GM21526 (cell line): Measurements from ENCODE around the gene CD300LD.
"Not testable (repeated sequence)": the region's sequence is repeated elsewhere in the genome, so short reads cannot be mapped to it uniquely, and the experiment has no call there.

Source experiments
- ATAC-seq: cut with Tn5 transposase; IDR thresholded peaks from one replicate; pipeline ENCODE4 v1.9.1; 2021; ENCODE audit warnings: moderate library complexity; ENCODE audit not compliant: unreplicated experiment, low FRiP score

The CD300LD gene

DNA sequence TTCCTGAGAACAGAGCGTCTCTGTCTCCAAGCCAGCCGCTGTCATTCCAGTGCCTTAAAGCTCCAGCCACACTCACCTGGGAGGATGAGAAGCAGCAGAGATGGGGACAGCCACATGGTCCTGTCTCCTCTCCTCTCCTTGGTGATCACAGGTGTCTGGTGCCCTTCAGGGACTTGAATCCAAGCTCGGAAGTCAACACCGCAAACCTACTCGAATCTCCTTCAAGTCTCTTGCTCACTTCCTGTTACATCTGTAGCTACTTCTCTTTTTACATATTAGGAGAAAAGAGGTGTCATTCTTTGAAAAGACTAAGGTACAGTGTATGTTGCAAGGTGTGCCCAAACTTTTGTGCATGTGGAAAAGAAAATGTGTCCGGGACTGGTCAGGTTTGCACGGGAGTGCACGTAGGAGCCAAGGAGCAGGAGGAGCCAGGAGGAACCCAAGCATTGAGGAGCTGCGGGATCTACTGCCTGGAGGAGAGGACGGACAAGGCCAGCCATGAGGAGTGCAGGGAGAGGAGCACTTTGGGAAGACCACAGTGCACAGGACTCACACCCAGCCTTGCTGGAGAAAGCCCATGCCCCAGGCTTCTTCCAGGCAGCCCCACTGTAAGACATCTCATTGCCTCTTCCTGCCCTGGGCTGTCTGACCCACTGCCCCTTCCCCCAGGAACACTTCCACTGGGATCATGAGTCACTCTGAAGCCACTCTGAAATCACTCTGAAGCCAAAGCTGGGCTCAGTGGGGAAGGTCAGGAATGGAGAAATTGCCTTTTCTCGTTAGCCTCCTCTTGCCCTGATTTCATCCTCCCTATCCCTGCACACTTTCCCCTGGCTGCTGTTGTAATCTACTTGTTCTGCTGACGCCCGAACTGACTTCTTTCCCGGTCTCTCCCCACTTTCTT, at the start of gene CD300LD:
TSS of gene CD300LD (minus strand) at position 197 of the 904 bp plus-strand sequence. CDS start at position 116, 81 bp downstream.
- no peak for ATAC-seq

DNA sequence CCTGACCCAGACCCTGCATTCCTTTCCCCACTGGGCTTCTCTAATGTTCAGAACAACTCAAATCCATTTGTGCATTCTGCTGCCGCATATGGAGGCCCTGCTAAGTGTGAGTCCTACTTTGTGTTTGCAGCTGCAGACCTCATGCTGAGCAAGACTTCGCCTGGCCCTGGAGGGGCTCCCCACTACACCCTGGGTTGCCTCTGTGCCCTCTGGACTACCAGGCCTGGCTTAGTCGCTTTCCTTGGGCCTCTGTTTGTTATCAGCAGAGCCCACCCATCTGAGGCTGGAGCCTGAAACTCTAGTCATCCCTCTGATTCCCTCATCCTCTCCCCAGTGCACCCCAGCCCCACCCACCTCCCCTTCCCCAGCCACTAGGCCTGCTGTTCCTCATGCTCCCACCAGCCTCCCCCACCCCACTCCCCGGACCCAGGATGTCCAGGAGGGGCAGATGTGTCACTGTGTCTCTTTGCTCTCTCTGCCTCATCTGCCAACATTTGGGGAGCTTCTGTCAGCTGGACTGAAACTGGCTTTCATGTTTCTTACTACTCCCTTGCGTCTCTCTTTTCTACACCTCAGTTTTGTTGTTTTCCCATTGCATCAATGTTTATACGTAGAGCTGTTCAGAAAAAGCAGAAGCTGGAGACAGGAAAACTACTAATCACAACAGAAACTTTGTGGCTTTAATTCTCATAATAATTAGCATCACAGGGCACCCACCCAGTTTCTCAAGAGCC, 49.3 kb upstream of the CD300LD start:
- ATAC-seq = no peak

DNA sequence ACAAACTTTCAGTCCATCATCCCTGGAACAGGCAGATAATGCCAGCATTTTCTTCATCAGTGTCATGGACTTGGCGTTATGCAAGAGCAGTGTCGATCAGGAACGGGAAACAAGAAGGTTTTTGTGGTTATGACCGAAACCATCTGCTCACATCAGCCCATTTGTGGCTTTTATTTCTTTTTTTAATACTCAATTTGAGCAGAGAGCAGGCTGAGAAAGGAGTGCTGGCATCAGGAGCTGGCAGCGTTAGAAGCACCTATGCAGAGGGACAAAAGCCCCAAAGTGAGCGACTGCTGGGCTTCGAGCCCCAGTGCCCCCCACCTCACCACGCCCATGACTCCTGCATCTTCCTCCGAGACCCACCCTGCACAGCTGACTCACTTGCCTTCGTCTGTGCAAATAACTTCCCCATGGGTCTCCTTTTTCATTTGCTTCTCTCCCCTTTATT, 47.6 kb upstream of the CD300LD start:
- no peak for ATAC-seq

DNA sequence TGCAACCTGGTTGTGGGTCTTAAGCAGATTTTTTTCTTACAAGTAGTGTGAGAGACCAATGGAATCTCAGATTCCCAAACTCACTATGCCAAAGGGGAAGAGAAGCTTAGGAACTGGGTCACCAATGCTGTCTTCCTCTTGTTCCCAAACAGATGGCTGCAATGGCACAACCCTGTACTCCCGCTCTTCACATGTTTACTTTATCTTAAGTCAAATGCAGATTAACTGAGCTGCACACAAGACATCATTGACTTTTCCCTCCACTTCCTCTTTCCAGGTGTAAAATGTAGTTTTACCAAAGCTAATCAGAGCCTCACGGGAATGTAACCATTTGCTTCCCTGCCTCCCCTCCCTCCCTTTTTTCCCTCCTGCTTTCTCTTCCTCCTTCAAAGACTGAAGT, 45.8 kb upstream of the CD300LD start:
- no peak for ATAC-seq

DNA sequence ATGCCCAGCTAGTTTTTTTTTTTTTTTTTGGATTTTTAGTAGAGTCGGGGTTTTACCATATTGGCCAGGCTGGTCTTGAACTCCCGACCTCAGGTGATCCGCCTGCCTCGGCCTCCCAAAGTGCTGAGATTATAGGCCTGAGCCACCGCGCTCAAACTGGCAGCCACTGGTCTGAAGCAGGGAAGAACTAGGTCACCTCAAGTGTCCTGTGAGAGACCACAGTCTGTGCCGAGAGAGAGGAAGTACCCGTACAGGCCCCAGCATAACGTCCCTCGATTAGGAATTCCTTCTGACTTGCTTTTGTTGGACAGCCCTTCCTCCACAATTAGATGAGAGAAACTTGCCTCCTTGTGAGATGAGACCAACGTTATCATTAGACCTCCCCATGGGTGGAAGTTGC, 45.2 kb upstream of the CD300LD start:
- ATAC-seq = no peak

DNA sequence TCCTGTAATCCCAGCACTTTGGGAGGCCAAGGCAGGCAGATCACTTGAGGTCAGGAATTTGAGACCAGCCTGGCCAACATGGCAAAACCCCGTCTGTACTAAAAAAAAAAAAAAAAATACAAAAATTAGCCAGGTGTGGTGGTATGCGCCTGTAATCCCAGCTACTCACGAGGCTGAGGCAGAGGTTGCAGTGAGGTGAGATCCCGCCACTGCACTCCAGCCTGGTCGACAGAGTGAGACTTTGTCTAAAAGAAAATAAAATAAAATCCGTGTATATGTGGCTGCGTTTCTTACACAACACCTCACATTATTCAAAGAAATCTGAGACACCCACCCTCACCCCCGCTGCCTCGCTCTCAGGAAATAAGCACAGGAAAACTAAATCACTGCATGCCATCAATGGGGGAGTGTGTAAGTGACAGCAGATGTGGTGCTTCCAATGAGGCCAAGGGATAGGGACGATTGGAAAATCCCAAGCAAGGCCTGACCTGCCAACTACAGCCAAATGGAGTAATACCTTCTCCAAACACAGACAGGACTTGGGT, 44.5 kb upstream of the CD300LD start:
- ATAC-seq = not testable (repeated sequence)

DNA sequence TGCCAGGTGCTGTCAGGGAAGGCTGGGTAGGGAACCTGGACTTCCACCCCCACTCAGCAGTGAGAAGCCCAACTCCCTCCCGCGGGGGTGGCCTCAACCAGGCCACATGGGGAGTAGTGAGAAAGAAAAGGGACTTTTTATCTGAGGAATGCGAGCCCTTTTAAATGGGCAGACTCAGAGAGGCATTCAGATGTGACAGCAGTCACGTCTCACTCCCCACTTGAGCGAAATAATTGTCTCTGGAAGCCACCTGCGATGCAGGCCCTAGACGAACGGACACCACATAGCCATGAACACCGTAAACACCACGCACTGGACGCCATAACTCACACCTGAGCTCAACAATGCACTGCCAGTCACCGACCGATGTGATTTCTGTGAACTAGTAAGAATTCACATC, 43.3 kb upstream of the CD300LD start:
- no peak for ATAC-seq

DNA sequence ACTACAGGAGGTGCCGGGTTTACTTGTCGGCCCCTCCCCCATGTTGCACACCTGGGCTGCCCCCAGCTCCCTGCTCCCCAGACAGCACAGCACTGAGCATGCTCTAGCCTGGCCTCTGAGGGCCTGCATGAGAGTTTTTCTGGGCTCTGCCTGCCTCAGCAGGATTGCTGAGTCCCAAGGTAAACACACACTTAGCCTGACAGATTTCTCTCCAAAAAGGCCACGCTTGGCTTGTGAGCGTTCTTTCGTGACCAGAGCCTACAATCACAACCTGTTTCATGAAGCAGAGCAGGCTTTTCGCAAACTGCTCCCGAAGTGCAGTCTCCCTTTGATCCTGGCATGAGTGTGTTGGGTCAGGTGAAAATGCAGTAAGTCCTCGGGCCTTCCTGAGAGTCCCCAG, 41.2 kb upstream of the CD300LD start:
- ATAC-seq = no peak

DNA sequence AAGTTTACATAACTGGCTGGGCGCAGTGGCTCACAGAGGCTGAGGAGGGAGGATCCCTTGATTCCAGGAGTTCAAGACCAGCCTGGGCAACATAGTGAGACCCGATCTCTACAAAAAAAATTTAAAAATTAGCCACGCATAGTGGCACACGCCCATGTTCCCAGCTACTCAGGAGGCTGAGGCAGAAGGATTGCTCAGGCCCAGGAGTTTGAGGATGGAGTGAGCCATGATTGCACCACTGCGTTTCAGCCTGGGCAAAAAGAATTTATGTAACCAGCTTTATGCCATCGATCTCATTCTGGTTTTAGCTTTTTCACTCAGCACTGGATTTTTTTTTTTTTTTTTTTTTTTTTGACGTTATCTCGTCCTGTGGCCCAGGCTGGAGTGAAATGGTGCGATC, 40.5 kb upstream of the CD300LD start:
- ATAC-seq = no peak

DNA sequence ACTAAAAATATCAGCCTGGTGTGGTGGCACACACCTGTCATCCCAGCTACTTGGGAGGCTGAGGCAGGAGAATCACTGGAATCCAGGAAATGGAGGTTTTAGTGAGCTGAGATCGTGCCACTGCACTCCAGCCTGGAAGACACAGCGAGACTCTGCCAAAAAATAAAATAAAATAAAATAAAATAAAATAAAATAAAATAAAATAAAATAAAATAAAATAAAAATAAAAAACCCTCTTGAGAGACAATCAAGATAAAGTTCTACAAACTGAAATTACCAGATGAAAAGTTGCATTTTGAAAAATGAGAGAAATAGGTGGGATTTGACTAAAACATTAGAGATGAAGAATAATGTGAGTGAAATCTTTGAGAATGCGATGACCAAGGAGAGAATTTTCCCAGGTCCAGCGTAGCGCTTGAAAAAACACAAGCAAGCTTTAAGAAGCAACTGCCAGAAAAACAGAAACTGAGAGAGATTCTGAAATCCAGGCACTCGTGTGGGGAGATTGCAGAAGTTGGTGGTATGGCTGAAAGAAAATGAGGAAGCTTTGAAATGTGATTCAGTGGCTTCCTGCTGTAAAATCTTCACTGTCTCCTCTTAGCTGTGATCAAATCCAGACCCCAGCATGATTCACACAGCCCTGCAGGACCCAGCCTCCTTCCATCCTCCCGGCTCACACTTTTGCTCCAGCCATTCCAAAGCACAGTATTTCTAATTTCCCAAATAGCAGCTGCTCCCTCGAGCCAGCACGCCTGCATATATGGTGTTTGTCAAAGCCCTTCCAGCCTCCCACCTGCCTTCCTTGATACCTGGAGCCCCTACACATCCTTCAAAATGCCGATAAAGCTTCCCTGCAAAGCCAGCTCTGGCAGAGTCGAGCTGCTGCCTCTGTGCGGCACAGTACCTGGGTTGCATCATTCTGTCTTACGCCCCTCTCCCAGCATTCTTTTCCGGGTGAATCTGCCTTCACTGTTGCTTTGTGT, 39.7 kb upstream of the CD300LD start:
- no peak for ATAC-seq

DNA sequence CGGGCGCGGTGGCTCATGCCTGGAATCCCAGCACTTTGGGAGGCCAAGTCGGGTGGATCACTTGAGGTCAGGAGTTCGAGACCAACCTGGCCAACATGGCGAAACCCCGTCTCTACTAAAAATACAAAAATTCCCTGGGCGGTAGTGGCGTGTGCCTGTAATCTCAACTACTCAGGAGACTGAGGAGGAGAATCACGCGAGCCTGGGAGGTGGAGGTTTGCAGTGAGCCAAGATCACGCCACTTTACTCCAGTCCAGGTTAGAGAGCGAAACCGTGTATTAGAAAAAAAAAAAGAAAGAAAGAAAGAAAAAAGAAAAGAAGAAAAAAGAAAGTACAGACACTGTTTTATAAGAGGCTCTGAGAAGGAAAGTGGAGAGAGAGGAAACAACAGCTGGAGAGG, 38.2 kb upstream of the CD300LD start:
- not testable (repeated sequence) for ATAC-seq

DNA sequence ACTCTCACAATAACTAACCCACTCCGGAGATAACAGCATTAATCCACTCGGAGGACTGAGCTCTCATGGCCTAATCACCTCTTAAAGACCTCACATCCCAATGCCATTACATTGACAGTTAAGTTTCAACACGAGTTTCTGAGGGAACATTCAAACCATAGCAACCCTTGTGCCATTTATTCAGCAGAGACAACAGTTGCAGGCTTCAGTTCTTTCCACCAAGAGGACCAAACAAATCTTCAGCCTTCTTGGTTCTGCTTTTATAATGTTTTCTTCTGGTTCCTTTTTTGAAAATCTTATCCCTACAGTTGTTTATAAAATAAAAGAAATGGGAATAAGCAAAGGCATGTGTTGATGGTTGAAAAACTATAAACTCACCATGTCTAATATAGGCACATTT, 33.6 kb upstream of the CD300LD start:
- no peak for ATAC-seq

DNA sequence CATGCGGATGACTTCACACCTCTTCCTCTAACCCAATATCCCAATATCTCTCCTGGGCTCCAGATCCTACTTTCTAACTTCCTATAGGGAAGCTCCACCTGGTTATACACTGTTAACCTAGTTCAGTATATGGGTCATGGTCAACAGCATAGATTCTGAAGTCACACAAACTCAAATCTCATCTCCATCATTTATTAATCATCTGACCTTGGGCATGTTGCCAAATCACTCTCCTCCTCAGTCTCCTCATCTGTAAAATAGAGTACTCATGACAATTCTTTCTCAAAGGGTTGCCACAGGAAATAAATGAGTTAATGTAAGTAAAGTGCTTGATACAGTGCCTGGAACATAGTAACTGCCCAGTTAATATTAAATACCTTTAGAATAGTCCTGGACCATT, 32.0 kb upstream of the CD300LD start:
- no peak for ATAC-seq

DNA sequence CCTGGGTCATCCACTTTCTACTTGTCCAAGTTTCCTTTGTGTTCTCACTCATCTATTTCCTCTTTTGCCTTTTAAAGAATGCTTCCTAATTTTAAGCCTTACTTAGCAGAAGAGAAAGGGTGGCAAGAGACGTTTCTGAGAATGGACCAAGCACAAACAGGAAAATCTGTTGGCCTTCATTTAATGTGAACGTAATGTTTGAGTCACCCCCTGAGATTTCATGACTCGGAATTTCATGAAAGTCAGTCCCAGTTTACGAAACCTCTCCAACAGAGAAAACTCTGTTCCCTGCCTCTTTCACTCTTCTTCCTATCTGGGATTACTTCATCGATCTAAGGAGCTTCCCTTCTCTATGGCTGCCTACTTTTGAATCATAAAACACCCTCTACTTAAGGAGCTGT, 31.6 kb upstream of the CD300LD start, which contains the start of gene CD300E:
TSS of gene CD300E (minus strand) at position 46 of the 401 bp plus-strand sequence. CDS start 117 bp downstream, outside the sequence.
- ATAC-seq = no peak

DNA sequence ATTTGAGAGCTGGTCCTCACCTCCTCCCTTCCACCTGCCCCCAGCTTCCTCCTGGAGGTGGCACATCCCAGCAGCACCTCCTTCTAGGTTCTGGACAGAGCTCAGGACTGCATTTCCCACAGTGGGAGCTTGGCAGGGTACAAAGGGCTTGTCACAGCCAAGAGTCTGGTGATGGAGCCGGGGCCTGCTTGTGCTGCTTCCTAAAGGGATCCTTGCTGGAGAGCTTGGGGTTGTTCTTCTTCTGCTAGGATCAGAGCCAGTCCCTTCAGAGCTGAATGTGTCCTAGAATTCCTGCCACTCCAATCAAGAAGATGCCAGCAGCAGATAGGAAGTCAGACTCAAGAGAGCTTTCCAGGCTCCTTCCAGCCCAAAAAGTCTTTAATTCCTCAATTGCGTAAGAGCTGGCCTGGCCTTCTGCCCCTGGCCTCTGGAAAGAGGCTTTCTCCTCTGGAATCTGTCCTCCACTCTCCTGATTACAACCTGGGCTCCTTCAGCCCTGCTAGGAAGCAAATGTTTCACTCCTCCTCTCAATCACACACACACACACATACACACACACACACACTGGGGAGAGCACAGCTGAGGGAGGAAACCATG, 27.1 kb upstream of the CD300LD start:
- ATAC-seq = no peak

DNA sequence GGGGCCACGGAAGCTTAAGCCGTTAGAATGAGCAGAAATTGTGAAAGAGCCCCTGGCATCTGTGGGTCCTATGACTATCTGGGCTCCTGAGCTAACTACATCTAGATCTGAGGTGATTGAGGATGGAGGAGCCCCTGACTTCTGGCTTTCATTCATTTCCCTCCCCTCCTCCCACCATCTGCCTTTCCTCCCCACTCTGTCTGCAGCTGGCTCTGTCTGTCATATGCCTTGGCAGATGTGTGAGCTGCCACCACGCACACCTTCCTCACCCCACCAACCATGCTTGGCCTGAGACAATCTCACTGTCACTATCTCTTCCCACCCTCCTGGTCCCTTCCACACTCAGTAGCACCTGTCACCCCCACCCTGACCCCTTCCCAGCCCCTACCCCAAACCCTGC, 26.4 kb upstream of the CD300LD start:
- ATAC-seq = no peak

DNA sequence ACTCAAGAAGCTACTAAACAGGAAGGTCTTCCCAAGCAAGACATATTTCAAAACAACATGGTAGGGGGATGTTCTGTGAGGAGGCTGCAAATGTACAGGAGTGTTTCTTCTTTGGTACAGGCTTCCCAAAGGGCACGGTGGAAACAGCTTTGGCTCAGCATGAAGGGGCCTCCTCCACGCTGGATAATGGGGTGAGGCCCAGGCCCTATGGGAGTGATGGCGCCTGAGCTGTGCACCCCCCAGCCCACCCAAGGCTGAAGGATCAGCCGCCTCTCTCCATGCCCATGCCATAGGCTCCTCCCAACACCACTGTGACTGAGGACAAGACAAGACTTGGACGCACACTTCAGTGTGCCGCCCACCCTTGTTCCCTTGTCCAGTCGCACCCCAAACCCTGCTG, 24.6 kb upstream of the CD300LD start:
- no peak for ATAC-seq

DNA sequence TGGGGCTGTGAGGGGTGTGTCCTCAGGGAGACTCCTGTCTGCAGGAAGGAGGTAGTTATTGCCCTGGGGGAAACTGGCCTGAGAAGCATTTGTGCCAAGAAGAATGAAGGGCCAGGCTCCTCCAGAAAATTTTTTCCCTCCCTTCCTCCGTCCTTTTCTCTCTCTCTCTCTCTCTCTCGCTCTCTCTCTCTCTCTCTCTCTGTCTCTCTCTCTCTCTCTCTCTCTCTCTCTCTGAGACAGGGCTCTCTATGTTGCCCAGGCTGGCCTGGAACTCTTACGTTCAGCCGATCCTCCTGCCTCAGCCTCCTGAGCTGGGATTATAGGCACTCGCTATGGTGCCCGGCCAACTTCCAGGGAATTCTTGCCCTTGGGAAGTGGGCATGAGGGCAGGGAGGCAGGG, 20.0 kb upstream of the CD300LD start:
- no peak for ATAC-seq

DNA sequence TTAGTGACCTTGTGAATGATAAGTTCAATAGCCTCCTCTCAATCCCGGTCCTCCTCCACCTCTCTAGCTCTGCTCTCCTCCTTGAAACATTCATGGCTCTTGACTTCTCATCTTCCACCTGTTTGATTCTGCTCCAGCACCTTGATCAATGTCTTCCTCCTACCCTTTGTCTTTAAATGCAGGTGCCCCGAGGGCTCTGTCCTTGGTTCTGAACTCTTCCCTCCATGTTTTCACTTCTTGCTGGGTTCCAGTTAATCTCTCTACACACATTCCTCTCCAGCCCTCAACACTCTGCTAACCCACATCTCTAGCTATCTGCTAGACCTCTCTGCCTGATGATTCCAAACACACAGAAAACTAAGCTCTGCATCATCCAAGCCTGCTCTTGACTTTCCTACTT, 18.0 kb upstream of the CD300LD start:
- no peak for ATAC-seq

DNA sequence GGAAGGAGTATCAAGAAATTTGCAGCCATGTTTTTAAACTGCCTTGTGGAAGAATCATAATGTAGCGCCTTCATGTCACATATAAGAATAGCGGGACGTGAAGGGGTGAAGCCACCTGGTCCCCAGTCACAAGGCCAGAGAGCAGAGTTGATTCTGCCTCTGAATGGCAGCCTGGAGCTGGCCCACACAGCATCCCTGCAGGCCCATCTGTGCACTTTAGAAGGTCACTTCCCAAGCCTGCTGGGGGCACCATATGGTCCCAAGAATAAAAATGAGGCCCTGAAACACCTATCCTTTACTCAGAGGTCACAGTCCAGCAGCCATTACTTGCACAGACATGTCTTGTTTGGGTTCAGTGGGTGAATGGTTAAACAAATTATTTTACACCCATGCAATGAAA, 16.4 kb upstream of the CD300LD start:
- ATAC-seq = no peak
